GM20431 (cell line): Measurements from ENCODE around the gene ARHGAP32.

Experiments used
- in situ Hi-C: fragments of 300-500 bp; cut with MseI, MboI; formaldehyde crosslinking; loops from one replicate; pipeline ENCODE4 v1.15.0; 2020; ENCODE audit warnings: low sequenced_read_pairs; ENCODE audit not compliant: unreplicated experiment

ARHGAP32 gene

GRCh38 chr11:129117595-129118350, 74.4 kb downstream of the ARHGAP32 start:
- in situ Hi-C loops, result no loop called here

- in situ Hi-C loops, result no loop called here
These were observed 76.2 kb downstream of the ARHGAP32 start for GRCh38 chr11:129115652-129116586.

GRCh38 chr11:129109701-129110100, 82.4 kb downstream of the ARHGAP32 start:
- in situ Hi-C loops, result no loop called here

GRCh38 chr11:129106788-129107187, 85.3 kb downstream of the ARHGAP32 start:
- in situ Hi-C loops, result no loop called here

- in situ Hi-C loops, result no loop called here
These were observed 89.4 kb downstream of the ARHGAP32 start for GRCh38 chr11:129102756-129103155.

GRCh38 chr11:129102225-129102624, 89.9 kb downstream of the ARHGAP32 start:
- in situ Hi-C loops, result no loop called here

GRCh38 chr11:129093283-129093682, 98.8 kb downstream of the ARHGAP32 start:
- in situ Hi-C loops, result no loop called here

- in situ Hi-C loops, result no loop called here
These were observed 102.1 kb downstream of the ARHGAP32 start for GRCh38 chr11:129090056-129090455.

GRCh38 chr11:129089279-129089678, 102.8 kb downstream of the ARHGAP32 start:
- in situ Hi-C loops, result no loop called here

- in situ Hi-C loops, result no loop called here
These were observed 105.1 kb downstream of the ARHGAP32 start for GRCh38 chr11:129086976-129087375.

- in situ Hi-C loops, result no loop called here
These were observed 114.9 kb downstream of the ARHGAP32 start for GRCh38 chr11:129077191-129077590.

GRCh38 chr11:129075757-129076156, 116.4 kb downstream of the ARHGAP32 start:
- in situ Hi-C loops, result no loop called here

GRCh38 chr11:129067454-129067853, 124.7 kb downstream of the ARHGAP32 start:
- in situ Hi-C loops, result no loop called here

GRCh38 chr11:129066229-129066628, 125.9 kb downstream of the ARHGAP32 start:
- in situ Hi-C loops, result no loop called here

- in situ Hi-C loops, result no loop called here
These were observed 129.0 kb downstream of the ARHGAP32 start for GRCh38 chr11:129063118-129063517.

- in situ Hi-C loops, result no loop called here
These were observed 130.5 kb downstream of the ARHGAP32 start for GRCh38 chr11:129061492-129062230.

- in situ Hi-C loops, result no loop called here
These were observed 135.2 kb downstream of the ARHGAP32 start for GRCh38 chr11:129056916-129057315.

- in situ Hi-C loops, result no loop called here
These were observed 136.9 kb downstream of the ARHGAP32 start for GRCh38 chr11:129055196-129055595.

- in situ Hi-C loops, result no loop called here
These were observed 143.2 kb downstream of the ARHGAP32 start for GRCh38 chr11:129048911-129049310.

GRCh38 chr11:129045150-129045549, 147.0 kb downstream of the ARHGAP32 start:
- in situ Hi-C loops, result no loop called here
